ENCODE measurements around the gene LTBP2.

LTBP2 gene

GRCh38 chr14:74591394-74591793 is 20.6 kb downstream of the LTBP2 start:
- no peak for DNase-seq (ENCODE audit: low read depth in 3 of 3)

GRCh38 chr14:74589291-74589879 is 22.7 kb downstream of the LTBP2 start:
- DNase-seq (ENCODE audit: low read depth in 3 of 3) = no peak

- DNase-seq (ENCODE audit: low read depth in 3 of 3) = no peak
Measured at GRCh38 chr14:74587363-74587707, 24.7 kb downstream of the LTBP2 start.

GRCh38 chr14:74586681-74587362 is 25.2 kb downstream of the LTBP2 start:
- DNase-seq (ENCODE audit: low read depth in 3 of 3) = no peak

GRCh38 chr14:74585406-74586335 is 26.4 kb downstream of the LTBP2 start:
- DNase-seq (ENCODE audit: low read depth in 3 of 3) = no peak

- no peak for DNase-seq (ENCODE audit: low read depth in 3 of 3)
Measured at GRCh38 chr14:74584951-74585350, 27.1 kb downstream of the LTBP2 start.

GRCh38 chr14:74583689-74584434 is 28.2 kb downstream of the LTBP2 start:
- DNase-seq (ENCODE audit: low read depth in 3 of 3) = no peak

GRCh38 chr14:74582910-74583581 is 29.0 kb downstream of the LTBP2 start:
- no peak for DNase-seq (ENCODE audit: low read depth in 3 of 3)

GRCh38 chr14:74580275-74580672 is 31.8 kb downstream of the LTBP2 start:
- DNase-seq (ENCODE audit: low read depth in 3 of 3) = no peak

GRCh38 chr14:74579447-74580274 is 32.4 kb downstream of the LTBP2 start:
- DNase-seq (ENCODE audit: low read depth in 3 of 3) = no peak

GRCh38 chr14:74578479-74578878 is 33.6 kb downstream of the LTBP2 start:
- no peak for DNase-seq (ENCODE audit: low read depth in 3 of 3)

- no peak for DNase-seq (ENCODE audit: low read depth in 3 of 3)
Measured at GRCh38 chr14:74577948-74578275, 34.1 kb downstream of the LTBP2 start.

- DNase-seq (ENCODE audit: low read depth in 3 of 3) = no peak
Measured at GRCh38 chr14:74577247-74577947, 34.6 kb downstream of the LTBP2 start.

- no peak for DNase-seq (ENCODE audit: low read depth in 3 of 3)
Measured at GRCh38 chr14:74575936-74576335, 36.1 kb downstream of the LTBP2 start.

- DNase-seq (ENCODE audit: low read depth in 3 of 3) = no peak
Measured at GRCh38 chr14:74575507-74575906, 36.5 kb downstream of the LTBP2 start.

GRCh38 chr14:74574706-74575105 is 37.3 kb downstream of the LTBP2 start:
- DNase-seq (ENCODE audit: low read depth in 3 of 3) = no peak

- DNase-seq (ENCODE audit: low read depth in 3 of 3) = no peak
Measured at GRCh38 chr14:74574090-74574433, 38.0 kb downstream of the LTBP2 start.

GRCh38 chr14:74573421-74574089 is 38.5 kb downstream of the LTBP2 start:
- no peak for DNase-seq (ENCODE audit: low read depth in 3 of 3)

GRCh38 chr14:74572726-74573301 is 39.2 kb downstream of the LTBP2 start:
- no peak for DNase-seq (ENCODE audit: low read depth in 3 of 3)
